GM18507 (cell line): ENCODE data around the gene CPEB3.

ENCODE experiments used
- DNase-seq: peaks from one replicate; pipeline ENCODE4 v3.0.0; 2011; ENCODE audit warnings: low read depth; ENCODE audit not compliant: insufficient read length; ENCODE audit errors: extremely low spot score
- FAIRE-seq: peaks from 2 replicates; lab custom pipeline; 2011; peaks lifted over from hg19 to GRCh38; lab: Jason Lieb, UNC

Gene CPEB3

DNA sequence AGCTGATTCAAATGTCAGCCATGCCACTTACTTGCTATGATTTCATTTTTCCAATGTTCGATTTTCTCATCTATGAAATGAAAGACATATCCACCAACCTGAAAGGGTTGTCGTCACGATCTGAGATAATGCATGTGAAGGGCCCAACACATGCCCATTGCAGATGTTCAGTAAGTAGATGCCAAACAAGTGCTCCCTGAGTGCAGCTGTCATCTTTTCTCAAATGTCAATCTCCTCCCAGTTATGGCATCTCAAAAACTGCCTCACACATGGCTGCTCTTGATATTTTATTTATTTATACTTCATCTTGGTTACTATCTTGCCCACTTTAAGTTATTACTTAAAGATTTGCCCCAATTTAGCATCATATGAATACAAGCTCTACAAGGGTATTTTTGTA, 16.8 kb downstream of the CPEB3 start:
- DNase-seq: no peak

DNA sequence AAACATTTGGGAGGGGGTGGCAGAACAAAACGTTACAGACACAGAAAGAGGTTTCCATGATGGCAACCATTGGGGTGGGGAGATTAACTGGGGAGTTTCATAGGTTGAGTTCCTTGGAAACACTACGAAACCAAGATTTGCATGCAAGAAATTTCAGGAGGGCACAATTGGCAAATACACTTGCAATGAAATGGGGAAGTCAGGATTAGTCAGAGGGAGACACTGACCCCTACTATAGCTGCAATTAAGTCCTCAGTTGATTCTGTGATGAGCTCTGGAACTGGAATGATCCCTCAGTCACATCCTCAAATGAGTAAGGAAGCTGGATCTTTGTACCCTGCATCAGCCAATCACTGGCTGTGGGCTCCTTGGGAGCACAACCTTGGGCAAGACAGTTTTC, 22.1 kb downstream of the CPEB3 start:
- no peak for DNase-seq

More for the DNA sequence above, 16.8 kb downstream of the CPEB3 start:
- no peak for FAIRE-seq

DNA sequence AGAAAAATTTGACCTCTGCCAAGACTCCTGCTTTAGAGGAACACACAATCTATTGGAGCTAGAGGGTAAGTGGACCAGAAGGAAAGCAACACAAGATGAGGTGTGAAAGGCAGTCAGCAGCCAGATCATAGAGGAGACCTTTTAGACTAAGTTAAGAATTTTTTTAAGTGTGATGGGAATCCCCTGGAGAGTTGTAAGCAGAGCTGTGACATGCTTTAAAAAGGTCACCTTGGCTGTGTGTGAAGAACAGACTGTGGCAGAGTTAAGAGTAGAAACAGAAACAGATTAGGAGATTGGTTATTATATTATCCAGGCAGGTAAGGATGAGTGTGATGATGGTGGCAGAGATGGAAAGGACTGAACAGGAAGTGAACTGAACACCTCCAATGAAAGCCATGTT, 23.5 kb downstream of the CPEB3 start:
- no peak for DNase-seq
- peak; percentile 81 for FAIRE-seq

More for the DNA sequence above, 22.1 kb downstream of the CPEB3 start:
- no peak for FAIRE-seq

DNA sequence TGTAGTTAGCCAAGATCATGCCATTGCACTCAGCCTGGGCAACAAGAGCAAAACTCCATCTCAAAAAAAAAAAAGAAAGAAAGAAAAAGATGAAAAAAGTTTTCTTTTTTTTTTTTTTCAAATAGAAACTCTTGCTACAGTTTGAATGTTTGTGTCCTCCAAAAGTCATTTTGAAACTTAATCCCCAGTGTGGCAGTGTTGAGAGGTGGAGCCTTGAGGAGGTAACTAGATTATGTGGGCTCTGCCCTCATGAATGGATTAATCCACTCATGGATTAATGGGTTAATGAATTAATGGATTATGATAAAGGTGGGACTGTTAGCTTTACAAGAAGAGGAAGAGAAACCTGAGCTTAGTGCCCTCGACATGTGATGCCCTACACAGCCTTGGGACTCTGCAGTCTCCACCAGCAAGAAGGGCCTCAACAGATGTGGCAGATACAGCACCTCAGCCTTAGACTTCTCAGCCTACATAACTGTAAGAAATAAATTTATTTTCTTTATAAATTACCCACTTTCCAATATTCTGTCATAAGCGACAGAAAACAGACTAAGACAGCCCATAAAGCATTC, 25.1 kb downstream of the CPEB3 start:
- DNase-seq (no peak), FAIRE-seq (peak; percentile 64)

DNA sequence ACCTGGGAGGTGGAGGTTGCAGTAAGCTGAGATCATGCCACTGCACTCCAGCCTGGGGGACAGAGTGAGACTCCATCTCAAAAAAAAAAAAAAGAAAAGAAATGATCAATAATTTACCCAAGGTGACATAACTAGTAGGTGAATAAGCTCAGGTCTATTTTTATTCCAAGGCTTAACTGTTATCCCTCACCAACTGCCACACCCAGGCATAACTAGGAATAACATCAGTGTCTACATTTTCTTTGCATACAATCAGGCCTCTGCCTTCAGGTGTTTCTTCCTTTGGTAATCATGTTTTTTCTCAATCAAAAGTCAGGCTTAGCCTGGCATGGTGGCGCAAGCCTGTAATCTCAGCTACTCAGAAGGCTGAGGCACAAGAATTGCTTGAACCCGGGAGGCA, 26.6 kb downstream of the CPEB3 start:
- DNase-seq (no peak), FAIRE-seq (no peak)

DNA sequence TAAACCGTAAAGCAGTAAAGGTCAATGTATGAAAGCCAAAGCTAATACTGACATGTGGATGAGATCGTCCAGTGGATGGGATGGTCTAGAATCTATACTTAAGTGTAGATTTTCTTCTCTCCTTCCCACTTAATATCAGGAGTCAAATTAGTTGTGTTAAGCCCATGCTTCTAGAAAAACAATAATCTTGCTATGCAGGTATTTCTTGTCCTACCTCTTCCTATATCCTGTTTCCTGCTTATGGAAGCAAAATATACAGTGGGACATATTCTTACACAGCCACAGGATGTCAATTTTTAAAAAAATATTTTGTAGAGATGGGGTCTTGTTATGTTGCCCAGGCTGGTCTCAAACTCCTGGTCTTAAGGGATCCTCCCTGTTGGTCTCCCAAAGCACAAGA, 27.5 kb downstream of the CPEB3 start:
- no peak for FAIRE-seq
- DNase-seq: no peak

DNA sequence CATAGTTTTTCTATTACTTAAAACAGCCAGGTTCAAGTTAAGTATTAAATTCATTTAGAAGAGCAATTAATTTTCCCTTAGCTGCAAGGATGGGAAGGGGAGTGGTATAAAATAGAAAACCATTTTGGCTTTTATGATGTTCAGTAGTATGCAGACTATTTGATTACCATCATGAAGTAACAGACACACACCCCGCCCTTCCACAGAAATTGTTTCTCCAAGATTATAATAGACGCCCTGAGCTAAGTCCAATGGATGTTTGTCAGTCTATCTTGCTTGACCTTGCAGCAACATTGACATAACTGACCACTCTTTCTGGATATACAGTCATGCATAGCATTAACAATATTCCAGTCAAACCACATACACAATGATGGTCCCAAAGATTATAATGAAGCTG, 42.3 kb downstream of the CPEB3 start:
- DNase-seq (no peak), FAIRE-seq (no peak)

DNA sequence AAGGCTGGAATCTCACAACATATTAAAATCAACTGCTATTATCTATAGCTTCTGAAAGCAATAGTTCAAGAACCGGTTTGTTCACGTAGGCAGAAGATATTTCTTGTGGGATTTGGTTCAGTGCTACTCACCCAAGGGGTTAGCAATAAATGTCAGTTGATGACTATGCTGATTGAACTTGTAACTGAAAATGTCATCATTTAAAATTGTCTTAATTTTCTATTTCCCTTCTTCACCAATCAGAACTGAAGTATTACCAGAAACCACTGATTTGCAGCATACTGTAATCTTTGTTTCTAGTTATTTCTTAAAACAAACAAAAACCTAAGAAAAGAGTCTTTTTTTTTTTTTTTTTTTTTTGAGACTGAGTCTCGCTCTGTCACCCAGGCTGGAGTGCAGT, 46.1 kb downstream of the CPEB3 start:
- FAIRE-seq: peak; percentile 29
- DNase-seq: no peak

DNA sequence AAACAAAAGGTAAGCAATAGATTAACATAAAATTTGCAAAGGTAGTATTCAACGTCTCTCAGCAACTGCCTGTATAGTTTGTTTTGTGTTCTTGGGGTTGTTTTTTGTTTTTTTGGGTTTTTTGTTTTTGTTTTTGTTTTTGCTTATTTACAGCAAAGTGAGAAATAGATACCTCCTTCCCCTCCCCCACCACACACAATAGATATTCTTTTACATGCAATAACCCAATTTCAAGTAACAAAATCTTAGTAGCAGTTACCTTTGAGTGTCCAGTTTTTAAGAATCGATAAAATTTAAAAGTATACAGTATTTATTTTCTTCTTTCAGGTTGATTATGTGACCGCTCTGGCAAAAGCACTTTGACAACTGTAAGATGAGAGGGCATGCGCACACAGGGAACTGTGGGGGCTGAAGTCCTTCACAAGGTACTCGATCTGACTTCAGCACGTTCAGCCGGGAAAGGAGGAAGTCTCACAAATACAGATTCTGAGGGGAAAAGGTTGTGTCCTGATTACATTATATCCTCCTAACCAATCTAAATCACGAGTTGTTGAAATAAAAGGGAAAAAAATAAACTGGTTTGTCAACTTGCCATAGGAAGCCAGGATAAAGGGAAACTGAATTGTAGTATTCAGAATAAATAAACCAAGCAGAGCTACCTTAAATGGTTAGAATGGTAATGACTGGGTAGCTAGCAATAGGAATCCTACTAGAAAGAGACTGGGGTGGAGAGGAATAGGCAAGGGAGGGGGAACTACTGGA, 47.8 kb downstream of the CPEB3 start:
- FAIRE-seq: peak; percentile 74
- DNase-seq: no peak

DNA sequence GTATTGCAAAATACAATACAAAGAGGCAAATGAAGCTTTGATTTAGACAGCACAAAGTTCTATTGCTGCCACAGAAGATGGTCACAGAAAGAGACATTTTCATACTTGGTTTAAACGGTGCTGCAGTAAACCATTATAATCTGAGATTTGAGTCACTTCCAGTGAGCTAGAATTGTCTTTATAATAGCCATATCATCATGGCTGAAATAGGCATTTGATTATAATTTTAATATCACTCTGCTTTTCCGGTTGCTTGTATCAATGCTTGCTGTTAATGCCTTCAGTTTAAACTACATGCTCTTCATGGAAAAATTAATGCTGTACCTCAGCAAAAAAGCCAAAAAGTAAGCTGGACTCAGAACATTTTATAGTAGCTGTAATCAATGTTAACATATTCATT, 48.5 kb downstream of the CPEB3 start:
- no peak for FAIRE-seq
- DNase-seq: no peak

DNA sequence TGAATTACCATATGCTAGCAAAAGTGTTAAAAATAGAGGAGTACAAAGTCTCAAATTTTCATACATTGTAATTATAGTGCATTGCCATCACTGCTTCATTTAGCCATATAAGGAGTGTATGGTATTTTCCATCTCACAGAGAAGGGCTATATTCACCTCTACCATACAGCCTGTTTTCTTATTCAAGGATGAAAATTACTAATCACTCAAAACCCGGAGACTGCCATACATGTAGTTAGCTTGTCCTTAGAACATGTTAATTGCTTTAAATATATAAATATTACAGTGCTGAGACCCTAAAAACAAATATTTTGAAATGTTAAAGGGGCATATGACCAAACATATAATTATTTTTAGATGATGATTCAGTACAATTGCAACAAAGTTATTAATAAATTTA, 49.4 kb downstream of the CPEB3 start:
- DNase-seq: no peak
- FAIRE-seq: no peak

DNA sequence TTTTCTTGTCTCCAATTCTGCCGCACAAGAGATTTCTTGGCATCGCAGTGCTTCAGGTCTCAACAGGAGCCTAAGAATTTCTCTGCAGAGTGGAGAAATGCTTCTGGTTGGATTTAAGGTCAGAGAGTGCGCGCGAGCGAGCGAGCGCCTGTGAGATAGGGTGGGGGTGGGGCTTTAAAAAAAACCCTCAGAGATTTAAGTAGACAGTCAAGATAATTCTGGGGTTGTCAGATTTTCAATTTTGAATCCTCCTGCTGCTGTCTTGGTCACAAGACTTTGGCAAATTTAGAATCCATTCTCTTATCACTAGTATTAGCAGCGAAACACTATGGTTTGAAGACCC, 49.7 kb downstream of the CPEB3 start:
- no peak for FAIRE-seq
- DNase-seq: no peak

DNA sequence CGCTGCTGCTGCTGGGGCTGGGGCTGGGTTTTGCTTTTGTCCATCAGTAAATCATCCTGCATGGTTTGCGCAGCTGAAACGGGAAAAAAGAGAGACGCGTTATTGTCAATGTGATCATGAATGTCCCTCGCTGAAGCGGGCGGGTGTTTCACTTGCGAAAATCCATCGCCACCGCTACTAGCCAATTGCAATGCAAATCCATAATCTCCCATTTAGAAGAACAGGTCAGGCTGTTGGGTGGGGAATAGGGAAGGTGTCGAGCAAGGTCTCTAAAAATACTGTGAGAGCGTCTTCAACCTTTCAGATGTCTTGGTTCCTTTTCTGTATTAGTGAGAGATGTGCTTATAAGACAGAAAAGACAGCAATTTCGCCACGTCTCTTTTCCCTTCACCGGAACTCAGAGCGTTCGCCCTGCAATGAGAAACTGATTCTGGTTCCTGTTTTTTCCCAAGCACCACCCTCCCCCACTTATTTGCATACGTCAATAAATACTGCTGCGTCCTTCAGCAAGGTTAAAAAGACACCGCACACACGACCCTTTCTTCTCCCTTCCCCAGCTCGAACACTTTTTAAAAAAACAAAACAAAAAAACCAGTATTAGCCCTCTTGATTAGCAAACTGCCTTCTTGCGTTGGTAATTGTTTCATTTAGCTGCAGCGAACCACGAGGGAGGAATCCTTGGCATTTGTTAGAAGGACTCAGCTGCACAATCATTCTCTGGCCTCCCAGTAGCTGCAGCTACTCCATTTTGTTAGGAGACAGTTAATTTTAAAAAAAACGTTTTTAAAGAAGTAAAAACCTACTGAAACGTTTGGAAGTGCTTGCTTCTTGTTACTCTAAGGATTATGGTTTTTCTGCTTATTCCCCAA, 50.4 kb downstream of the CPEB3 start:
- peak; percentile 92 for FAIRE-seq
- peak; percentile 47 for DNase-seq

DNA sequence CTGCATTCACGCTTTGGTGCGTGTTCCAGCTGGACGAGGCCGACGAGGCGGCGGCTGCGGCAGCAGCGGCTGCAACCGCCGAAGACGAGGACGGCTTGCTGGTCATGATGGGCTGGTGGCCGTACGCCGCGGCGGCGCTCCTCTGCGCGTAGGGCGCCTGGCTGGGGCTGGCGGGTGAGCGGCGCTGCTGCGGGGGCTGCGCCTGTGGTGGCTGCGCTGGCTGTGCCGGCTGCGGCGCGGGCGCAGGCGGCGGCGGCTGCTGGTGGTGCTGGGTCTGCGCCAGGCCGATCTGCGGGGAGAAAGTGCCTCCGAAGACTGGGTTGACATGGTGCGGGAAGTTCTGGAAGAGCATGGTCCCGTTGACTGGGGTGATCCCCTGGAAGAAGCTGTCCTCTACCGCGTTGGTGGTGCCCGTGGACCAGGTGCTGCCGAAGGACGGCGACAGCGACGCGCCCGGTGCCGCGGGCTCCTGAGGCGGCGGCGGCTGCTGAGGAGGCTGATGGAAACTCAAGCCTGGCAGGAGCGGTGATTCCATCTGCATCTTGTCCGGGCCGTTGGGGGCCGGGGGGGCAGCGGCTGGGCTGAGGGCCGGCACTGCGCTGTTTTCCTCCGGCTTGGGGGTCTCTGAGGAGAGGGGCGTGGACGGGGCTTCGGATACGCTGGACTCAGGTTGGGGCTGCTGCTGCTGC, 51.1 kb downstream of the CPEB3 start:
- DNase-seq (peak; percentile 18), FAIRE-seq (no peak)

DNA sequence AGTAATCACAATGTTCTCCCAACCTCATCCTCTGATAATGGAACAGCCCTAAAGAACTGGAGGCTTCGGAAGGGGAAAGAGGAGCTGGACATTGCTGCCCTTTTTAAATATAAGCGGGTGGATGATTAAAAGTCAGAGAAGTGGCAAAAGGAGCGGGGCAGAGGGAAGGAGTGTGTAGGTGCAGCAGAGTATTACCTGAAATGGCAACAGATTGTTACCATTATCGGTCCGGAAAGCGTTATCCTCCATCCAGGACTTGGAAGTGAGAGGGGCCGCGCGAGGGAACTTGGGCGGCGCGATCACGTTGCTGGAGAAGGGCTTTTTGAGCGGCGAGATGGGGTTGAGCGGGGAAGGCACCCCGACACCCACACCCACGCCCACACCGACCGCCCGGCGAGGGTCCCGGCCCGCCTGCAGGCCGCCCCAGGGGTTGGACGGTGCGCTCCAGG, 51.7 kb downstream of the CPEB3 start:
- no peak for DNase-seq
- no peak for FAIRE-seq

DNA sequence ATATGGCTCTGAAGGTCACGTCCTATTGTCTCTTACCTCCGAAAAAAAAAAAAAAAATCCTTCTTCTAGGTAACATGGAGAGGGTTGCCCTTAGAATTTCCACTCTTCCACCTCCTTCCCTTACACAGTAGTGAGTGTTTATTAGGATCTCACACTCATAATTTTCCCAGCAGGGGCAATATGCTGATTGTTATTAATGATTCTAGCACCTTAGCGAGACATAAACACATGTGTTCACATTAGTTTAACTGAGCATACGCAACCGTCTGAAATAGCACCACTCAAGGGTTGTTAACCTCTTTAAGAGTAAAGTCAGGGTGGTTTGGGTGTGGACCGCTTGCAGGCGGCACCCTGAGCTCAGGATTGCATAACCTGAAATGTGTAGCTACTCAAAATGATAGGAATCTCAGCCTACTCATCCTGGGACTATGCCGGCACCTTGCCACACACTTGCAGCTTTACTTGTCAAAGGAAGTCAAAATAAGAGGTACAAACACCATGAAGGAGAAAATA, 52.2 kb downstream of the CPEB3 start:
- FAIRE-seq: no peak
- no peak for DNase-seq

DNA sequence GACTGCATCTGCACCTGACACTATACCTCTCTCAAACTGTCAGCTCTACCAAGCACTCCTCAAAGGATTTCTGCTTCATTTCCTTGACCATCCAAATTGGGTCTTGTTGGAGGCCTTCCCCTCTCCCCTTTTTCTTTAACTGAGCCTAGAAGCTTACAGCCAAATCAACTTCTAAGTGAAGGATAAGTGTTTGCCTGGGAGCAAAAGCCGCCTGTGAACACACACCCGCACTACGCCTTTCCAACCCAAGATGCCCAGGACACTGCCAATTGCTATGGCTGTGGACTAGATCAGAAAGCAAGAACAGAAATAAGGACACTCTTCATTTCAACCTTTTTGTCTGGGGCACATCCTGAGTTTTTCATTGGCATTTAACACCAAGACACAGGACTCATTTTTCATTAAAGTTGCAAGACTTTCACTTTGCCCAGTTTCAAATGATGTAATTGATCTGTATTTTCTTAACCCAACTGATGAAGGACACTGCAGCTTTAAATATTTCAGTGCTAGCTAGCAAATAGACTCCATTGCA, 52.8 kb downstream of the CPEB3 start:
- DNase-seq: no peak
- FAIRE-seq: peak; percentile 45

DNA sequence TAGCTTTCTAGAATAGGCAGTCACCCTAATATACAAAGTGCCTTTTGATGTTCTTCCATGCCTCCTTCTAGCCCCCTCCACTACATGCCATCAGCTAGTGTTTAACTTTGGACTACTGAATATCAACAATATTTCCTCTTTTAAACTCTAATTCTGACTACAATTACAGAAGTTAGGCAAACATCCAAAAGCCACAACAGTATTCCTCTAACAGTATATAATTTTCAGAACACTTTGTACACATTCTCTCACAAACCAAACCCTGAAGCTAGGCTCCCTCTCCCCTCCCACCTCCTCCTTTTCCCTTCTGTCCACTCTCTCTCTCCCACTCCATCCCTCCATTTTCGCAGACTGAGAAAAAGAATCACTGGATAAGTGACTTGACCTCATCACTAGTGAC, 59.7 kb downstream of the CPEB3 start:
- no peak for DNase-seq
- no peak for FAIRE-seq

DNA sequence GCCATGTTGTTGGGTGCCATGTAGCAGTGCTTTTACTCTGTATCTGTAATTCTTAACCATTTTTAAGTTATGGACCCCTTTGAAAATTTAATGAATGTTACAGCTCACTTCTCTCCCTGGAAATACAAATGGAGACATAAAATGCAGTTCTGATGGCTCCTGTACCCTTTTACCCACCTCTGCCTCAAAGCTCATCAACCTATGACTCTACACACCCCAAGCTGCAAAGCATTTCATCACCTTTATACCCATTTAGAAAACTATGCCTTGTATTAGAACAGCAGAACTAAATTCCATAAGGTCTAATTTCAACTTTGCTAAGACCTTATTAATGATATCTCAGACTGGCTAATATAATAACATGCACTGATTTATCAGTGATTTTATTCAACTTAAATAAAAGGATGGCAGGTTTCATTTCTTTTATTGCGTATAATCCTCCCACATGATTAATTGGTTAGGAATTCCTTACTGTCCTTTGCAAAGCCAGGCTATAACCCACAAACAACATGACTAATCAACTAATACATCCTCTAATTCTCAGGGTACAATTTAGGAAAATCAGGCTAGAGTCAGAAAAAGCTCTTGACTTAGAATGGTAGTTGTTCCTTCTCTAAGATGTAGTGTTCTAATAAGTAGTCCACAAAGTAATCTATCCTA, 68.1 kb downstream of the CPEB3 start:
- no peak for FAIRE-seq

More for the DNA sequence above, 68.1 kb downstream of the CPEB3 start:
- DNase-seq: no peak
